ENCODE data around the gene USP40.

GRCh38 chr2:233470011-233470687, 96.4 kb downstream of the USP40 start:
- no peak for TF ChIP-seq CTCF (IDR thresholded peaks at IDR 0.05 in 4 of 5, conservative IDR thresholded peaks at IDR 0.05 in 1 of 5)
- no peak for TF ChIP-seq POLR2A (IDR thresholded peaks at IDR 0.05)
